LHCN-M2 (cell line): ENCODE data around the gene PRSS27. TPM values are rescaled to one million over a fixed set of nuclear protein-coding genes. Genes with fewer than 3 reads are reported as not detected.

ENCODE experiments used
- DNase-seq: peaks from one replicate; pipeline ENCODE4 v3.0.0-alpha.2; 2012; ENCODE audit warnings: low read depth
- total RNA-seq: library from RNA; depleted of rRNA; stranded (reverse); fragments of >200 nt; gene quantifications from 2 replicates; pipeline ENCODE4 v1.2.3, GENCODE V29; 2014

The PRSS27 gene
- total RNA-seq, 1 experiment from 2014 or later: 1.0 TPM

GRCh38 chr16:2752035-2752849 lies 32.2 kb upstream of the PRSS27 start, which contains the start of gene SRRM2:
TSS of gene SRRM2 (plus strand) at chr16:2752638. CDS start at chr16:2756365, 3,727 bp downstream.
- peak; percentile 95 for DNase-seq

GRCh38 chr16:2751577-2752034 lies 31.6 kb upstream of the PRSS27 start:
- DNase-seq: no peak

DNA sequence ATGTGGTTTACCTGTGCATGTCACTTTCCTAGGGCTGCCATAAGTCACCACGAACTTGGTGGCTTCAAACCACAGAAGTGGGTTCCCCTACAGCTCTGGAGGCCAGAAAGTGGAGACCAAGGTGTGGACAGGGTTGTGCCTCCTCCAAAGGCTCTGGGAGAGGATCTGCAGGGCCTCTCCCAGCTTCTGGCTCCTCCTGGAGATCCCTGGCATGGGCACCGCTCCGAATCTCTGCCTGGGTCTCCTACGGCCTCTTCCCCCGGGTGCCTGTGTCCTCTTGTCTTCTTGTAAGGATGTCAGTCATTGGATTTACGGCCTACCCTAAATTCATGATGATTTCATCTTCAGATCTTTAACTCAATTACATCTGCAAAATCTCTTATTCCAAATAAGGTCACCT lies 29.9 kb upstream of the PRSS27 start:
- no peak for DNase-seq

- no peak for DNase-seq
Measured at GRCh38 chr16:2749476-2749875, 29.5 kb upstream of the PRSS27 start.

DNA sequence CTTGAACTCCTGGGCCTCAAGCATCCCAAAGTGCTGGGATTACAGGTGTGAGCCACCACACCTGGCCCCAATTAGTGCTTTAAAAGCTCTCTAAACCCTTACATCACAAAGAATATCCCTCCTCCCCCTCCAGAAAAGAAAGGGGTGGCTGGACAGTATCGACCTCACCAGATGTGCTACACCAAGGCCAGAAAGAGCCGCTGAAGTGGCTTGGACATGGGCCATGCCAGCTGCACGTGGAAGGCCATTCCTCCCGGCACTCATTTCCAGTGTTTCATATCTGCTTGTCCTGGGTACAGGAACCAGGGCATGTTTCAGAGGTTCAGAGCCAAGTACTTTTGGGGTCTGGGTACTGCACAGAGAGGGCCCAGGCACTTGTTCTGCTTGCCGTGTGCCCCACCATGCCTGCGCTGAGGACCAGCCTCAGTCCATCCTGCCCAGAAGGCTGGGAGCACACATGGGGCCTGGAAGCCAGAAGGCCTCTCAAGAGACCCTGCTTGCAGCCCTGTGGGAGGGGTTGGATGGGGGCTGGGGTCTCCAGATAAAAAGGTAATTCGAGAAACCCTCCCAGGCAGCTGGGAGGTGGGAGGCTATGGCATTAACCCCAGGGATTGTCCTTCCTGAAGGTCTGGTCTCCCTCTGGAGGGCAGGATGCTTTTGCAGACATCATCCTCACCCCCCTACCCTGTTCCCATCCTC lies 28.9 kb upstream of the PRSS27 start:
- no peak for DNase-seq

DNA sequence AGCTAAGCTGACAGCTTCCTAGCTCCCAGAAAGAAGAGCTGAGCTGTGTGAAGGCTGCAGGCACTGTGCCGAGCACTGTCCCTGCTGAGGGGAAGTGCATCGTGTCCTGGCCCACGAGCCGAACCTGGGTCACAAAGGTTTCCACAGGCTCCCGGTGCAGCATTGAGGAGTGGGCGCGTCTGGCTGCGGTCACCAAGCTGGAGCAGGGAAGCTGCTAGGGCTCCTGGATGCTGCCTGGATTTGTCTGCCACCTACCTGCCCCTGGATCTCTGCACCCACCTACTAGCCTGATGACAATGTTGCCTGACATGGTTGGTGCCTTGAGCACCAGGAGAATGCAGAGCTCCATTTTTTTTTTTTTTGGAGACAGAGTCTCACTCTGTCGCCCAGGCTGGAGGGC lies 25.9 kb upstream of the PRSS27 start:
- DNase-seq: no peak

DNA sequence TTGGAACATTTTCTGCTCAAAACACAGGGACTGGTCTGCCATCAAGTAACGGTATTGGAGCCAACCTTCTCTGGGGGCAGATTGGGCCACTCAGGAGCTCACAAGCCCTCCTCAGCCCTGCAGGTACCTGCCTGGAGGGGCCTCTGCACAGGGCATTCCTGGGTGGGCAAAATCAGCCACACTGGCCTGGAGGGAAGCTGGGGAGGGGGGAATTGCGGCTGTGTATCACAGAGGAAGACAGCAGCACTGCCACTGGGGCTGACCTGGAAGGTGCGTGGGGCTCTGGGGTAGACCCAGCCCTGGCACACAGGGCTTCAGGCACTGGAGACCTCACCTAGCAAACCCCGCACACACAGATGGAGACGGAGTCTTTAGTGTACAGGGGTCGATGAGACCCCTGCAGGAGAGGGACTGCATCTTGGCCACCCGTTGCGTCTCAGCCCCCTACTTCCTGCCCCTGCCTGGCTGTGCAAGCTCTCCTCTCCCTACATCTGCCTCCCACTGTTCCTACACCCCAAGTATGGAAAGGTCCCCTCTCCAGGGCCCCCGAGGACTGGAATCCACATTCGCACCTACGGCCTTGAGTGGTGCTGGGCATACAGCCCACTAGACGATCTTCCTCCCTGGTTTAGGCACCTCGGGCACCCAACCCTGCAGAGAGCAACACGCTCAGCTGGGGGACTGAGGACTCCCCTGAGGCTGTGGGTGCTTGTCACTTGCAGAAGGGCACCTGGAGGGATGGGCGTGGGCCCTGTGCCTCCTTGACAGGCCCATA lies 25.3 kb upstream of the PRSS27 start:
- DNase-seq: no peak

DNA sequence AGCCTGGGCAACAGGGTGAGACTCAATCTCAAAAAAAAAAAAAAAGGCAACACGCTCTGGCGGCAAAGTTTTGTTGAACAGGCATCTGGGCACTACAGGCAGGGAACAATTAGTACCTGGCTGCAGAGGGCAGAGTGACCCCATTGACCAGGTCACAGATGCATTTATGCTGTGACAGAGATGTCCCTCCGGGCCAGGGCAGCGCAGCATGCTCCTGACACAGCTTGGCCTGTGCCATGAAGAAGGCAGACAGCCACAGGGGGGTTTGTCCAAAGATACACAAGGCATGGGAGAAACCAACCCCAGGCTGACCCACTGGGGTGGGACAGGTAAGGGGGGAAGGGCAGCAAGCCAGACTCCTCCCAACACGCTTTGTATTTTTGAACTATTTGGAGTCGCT lies 24.7 kb upstream of the PRSS27 start:
- DNase-seq: no peak

- no peak for DNase-seq
Measured at GRCh38 chr16:2743007-2743810, 23.2 kb upstream of the PRSS27 start.

- DNase-seq: no peak
Measured at GRCh38 chr16:2742323-2743006, 22.4 kb upstream of the PRSS27 start.

DNA sequence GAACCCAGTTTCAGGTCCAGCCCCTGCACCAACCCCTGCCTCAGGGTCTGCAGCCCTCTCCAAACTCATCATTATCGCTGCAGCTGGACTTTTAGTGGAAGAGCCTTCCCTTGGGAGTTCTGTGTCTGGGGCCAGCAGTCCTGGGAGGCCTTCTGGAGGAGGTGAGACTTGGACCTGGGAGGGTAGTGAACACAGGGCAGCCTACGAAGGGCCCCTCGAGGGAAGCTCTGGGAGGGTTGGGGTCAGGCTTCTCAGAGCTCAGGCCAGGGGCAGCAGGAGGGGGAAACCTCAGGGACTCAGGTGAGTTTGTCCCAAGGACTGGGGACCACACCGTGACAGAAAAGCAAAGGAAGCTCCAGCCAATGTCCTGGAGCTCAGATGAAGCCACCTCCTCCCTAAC lies 21.1 kb upstream of the PRSS27 start:
- DNase-seq: no peak

DNA sequence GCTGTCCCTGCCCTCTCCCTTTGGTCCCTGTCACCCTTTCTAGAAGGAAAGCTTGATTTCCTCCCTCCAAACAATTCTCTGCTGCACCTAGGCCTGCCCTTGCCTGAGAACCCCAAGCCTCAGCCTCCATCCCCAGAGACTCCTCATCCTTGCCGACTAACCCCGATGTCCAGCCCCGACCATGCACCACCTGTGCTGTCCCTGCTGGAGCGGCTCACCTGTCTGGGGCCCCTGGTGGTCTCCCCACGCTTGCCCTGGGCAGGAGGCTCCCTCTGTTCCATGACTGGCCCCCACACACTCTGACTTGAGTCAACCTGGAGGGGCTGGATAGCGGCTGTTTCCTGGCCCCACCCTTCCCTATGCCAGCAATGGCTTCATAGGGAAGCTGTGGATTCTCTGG lies 20.5 kb upstream of the PRSS27 start:
- no peak for DNase-seq

DNA sequence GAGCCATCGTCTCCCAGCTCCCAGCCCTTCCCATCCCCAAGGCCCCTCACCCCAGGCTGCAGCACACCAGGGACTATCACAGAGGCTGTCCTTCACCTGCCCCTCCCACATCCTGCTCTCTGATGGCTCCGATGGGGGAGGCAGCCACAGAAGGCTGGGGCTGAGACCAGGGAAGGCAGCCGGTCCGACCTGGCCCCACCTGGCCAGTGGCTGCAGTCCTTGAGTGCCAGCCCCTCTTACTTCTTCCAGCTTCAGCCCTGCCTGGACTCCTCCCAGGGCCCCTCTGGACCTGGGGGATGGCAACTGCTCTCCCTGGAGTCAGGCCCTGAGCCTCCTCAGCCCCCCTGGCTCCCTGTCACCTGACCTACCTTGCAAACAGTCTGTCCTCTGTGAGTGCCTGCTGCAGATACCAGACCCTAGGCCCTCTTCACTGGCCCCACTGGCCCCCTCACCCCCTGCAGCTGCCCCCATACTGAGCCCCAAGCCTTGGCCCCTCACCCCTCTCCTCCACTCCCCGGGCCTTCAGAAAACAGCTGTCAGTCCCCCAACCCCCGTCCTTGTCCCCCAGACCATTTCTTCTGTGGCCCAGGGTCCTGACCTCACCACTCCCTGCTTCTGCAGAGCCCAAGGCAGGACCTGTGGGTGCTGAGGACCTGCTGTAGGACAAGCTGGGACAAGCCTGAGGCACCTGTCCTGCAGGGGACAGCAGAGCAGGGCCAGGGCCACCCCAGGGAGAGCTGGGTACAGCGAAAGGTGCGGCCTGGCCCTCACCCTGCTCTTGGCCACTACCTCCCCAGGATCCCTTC lies 19.8 kb upstream of the PRSS27 start:
- no peak for DNase-seq

- DNase-seq: no peak
Measured at GRCh38 chr16:2738615-2739014, 18.6 kb upstream of the PRSS27 start.

DNA sequence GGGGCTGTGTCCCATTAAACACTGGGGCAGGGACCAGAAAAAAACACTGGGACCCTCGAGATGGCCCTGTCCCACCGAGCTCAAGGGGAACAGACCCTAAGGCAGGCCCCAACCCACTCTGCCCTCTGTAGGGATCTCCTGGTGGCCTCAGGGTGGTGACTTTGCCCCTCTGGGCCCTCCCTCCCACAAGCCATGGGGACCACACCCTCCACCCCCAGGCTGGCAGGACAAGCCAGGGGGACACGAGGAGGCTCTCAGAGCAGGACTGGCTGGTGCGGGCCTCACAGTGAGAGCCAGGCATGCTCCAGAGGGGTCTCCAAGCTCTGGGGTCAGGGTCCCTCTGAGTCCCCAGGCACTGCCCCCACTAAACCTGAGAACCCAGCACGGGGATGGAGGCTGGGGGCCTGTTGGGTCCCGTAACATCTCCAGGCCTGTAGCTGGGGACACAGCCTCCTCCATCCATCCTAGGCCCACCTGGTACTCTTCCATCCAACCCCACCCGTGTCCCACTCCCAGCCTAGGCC lies 17.9 kb upstream of the PRSS27 start:
- DNase-seq: no peak

- no peak for DNase-seq
Measured at GRCh38 chr16:2737238-2737605, 17.2 kb upstream of the PRSS27 start.

DNA sequence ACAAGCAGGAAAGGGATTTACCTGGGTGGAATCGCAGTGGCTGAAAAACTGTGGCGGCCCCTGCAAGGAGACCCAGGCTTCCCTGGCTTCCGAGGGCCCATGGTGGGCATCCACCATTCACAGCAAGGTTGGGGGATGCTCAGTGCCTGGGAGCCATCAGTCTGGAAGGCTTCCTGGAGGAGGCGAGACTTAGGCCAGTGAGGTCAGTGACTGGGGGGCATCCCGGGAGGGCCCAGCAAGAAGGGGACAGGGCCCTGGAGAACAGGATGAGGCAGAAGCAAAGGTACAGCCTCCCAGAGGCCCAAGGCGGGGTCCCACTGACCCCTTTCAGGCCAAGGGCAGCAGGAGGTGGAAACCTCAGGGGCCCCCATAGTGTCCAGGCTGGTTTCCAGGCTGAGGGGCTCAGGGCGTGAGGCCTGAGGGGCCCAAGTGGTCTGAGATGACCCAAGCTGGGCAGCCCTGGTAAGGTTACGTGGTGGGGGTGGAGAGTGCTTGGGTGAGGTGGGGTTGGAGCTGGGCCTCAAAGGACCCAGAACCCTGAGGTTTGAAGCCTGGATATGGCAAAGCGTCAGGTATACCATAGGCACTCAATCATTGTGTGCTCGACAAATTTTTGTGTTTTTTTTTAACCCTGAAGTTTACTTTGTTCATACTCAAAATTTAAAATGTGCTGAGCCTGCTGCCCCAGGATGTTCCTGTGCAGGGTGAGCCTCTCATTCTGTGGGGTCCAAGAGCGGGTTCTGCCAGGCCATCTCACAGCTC lies 16.6 kb upstream of the PRSS27 start:
- DNase-seq: no peak

DNA sequence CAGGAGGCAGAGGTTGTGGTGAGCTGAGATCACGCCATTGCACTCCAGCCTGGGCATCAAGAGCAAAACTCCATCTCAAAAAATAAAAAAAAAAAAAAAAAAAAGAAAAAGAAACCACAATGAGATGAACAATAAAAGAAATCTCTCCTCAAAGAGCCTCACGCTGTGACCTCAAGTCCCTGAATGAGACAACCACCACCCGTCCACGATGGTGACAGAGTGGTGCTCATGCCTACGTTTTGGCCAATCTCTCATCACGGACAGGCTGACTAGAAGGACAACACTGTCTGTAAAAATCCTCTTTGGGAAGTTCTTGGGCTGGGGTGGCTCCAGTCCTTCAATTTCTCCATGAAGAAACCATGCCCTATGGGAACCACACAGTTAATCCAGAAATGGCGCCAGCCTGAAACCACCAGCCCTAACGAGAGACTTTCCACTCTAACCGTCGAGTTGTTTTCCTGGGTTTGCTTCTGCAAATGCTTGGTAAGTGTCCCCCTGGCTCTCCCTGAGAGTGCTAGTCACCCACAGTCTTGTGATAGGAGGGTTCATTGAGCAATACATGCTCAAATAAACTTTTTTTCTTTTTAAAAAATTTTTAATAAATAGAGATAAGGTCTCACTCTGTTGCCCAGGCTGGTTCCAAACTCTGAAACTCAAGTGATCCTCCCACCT lies 15.0 kb upstream of the PRSS27 start:
- DNase-seq: no peak
